ENCODE data around the gene CFDP1. TPM values are rescaled to one million over a fixed set of nuclear protein-coding genes. Genes with fewer than 3 reads are reported as not detected.

CFDP1 gene
- total and polyA plus RNA-seq, 2 of the 13 experiments (the other 11 are each of a cell fraction or from before 2014, with no cell fraction given) = 78.6 to 153 TPM

DNA sequence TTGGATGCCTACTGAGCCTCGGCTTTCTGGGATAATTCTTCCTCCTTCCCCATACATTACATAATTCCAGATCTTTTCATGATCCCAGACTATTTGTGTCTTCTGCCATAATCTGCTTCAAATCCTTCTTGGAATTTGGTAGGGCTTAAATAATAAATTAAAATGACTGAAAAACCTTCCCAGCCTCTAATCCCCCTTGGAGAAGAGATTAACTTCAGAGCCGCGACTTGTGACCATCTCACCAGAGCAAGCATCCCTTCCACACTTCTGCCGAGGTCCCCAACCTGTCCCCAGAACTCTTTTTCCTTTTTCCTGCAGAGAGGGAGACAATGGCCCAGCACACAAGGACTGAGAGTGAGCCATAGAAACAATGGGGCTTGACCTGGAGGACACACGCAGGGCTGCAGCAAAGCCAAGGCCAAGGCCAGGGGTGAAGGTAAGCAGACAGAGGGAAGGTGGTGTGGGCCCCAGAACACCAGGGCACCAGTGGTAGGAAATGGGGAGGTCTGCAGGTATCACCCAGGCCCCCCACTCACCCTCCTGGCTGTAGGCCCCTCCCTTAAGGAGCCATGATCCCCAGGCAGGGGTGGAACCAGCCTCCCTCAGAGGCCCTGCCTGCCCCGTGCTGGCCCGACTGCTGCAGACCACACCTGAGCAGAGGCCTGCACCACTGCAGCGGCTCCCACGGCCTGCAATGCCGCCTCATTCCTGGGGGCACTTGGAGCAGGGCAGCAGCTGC, 172.3 kb downstream of the CFDP1 start (continued):
- TF ChIP-seq SRSF4 (IDR thresholded peaks at IDR 0.05; ENCODE audit: low read depth, low read length, poor library complexity, severe bottlenecking) = no peak
- no peak for TF ChIP-seq HNRNPLL (IDR thresholded peaks at IDR 0.05; ENCODE audit: low read depth, low read length, poor library complexity, severe bottlenecking)
- no peak for TF ChIP-seq XBP1 (CRISPR knock-in tag; IDR thresholded peaks at IDR 0.05)
- TF ChIP-seq JUN (CRISPR knock-in tag; IDR thresholded peaks at IDR 0.05) = no peak
- no peak for TF ChIP-seq ZNF337 (CRISPR knock-in tag; IDR thresholded peaks at IDR 0.05; ENCODE audit: borderline replicate concordance, low read depth)
- TF ChIP-seq AGO2 (optimal IDR thresholded peaks at IDR 0.05; ENCODE audit: low read depth, low read length) = peak; percentile 91
- TF ChIP-seq ARNT (IDR thresholded peaks at IDR 0.05) = no peak
- TF ChIP-seq ZNF704 (CRISPR knock-in tag; IDR thresholded peaks at IDR 0.05; ENCODE audit: borderline replicate concordance) = no peak
- TF ChIP-seq MEIS1 (CRISPR knock-in tag; IDR thresholded peaks at IDR 0.05; ENCODE audit: borderline replicate concordance) = no peak
- no peak for TF ChIP-seq ZBED4 (CRISPR knock-in tag; IDR thresholded peaks at IDR 0.05; ENCODE audit: borderline replicate concordance)
- TF ChIP-seq CREM (IDR thresholded peaks at IDR 0.05) = no peak
- TF ChIP-seq CREM (CRISPR knock-in tag; IDR thresholded peaks at IDR 0.05) = no peak
- TF ChIP-seq CEBPB (IDR thresholded peaks at IDR 0.05; ENCODE audit: borderline replicate concordance, low read depth, low read length) = no peak
- no peak for TF ChIP-seq ZNF17 (CRISPR knock-in tag; IDR thresholded peaks at IDR 0.05)
- no peak for TF ChIP-seq PPARG (CRISPR knock-in tag; conservative IDR thresholded peaks at IDR 0.05)
- 0 out of 2 replicates have a peak, but pooled peaks have one; percentile 11 for TF ChIP-seq FOSL2 (CRISPR knock-in tag; IDR thresholded peaks at IDR 0.05)
- no peak for TF ChIP-seq ZNF354B (CRISPR knock-in tag; IDR thresholded peaks at IDR 0.05)
- no peak for TF ChIP-seq MAF1 (CRISPR knock-in tag; IDR thresholded peaks at IDR 0.05; ENCODE audit: borderline replicate concordance)
- no peak for TF ChIP-seq PRDM4 (CRISPR knock-in tag; IDR thresholded peaks at IDR 0.05; ENCODE audit: borderline replicate concordance)
- no peak for TF ChIP-seq PLRG1 (conservative IDR thresholded peaks at IDR 0.05)
- TF ChIP-seq, protein P1, sequence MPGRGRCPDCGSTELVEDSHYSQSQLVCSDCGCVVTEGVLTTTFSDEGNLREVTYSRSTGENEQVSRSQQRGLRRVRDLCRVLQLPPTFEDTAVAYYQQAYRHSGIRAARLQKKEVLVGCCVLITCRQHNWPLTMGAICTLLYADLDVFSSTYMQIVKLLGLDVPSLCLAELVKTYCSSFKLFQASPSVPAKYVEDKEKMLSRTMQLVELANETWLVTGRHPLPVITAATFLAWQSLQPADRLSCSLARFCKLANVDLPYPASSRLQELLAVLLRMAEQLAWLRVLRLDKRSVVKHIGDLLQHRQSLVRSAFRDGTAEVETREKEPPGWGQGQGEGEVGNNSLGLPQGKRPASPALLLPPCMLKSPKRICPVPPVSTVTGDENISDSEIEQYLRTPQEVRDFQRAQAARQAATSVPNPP (CRISPR knock-in tag; IDR thresholded peaks at IDR 0.05) = no peak
- TF ChIP-seq RBFOX2 (IDR thresholded peaks at IDR 0.05; ENCODE audit: low read depth, low read length) = peak; percentile 66
- no peak for TF ChIP-seq ZBTB21 (CRISPR knock-in tag; IDR thresholded peaks at IDR 0.05)

All from HepG2 (cell line).